ENCODE results near the gene TSEN2. TPM values are rescaled to one million over a fixed set of nuclear protein-coding genes. Genes with fewer than 3 reads are reported as not detected.

The TSEN2 gene
- total and polyA plus RNA-seq, 2 of the 13 experiments (the other 11 are each of a cell fraction or from before 2014, with no cell fraction given): 11.0 to 17.3 TPM

- no peak for TF ChIP-seq ZKSCAN5 (CRISPR knock-in tag; IDR thresholded peaks at IDR 0.05)
- no peak for TF ChIP-seq ZNF235 (CRISPR knock-in tag; IDR thresholded peaks at IDR 0.05; ENCODE audit: borderline replicate concordance)
- TF ChIP-seq ZNF33A (CRISPR knock-in tag; IDR thresholded peaks at IDR 0.05; ENCODE audit: borderline replicate concordance): no peak
- TF ChIP-seq FIP1L1 (IDR thresholded peaks at IDR 0.05; ENCODE audit: borderline replicate concordance, insufficient read depth, low read depth, low read length): no peak
- TF ChIP-seq PHF5A (CRISPR knock-in tag; IDR thresholded peaks at IDR 0.05; ENCODE audit: low read depth, unreplicated experiment): peak; percentile 25
- TF ChIP-seq SIX4 (CRISPR knock-in tag; IDR thresholded peaks at IDR 0.05): 0 out of 2 replicates have a peak, but pooled peaks have one; percentile 27
- peak; percentile 83 for TF ChIP-seq ARNTL (CRISPR knock-in tag; IDR thresholded peaks at IDR 0.05)
- no peak for TF ChIP-seq ZNF616 (CRISPR knock-in tag; IDR thresholded peaks at IDR 0.05; ENCODE audit: low read depth)
- TF ChIP-seq ZNF562 (CRISPR knock-in tag; IDR thresholded peaks at IDR 0.05; ENCODE audit: borderline replicate concordance): no peak
- no peak for TF ChIP-seq HNF4G (IDR thresholded peaks at IDR 0.05; ENCODE audit: borderline replicate concordance, low read depth, low read length)
- TF ChIP-seq HNF4G (CRISPR knock-in tag; IDR thresholded peaks at IDR 0.05; ENCODE audit: borderline replicate concordance, low read depth): peak; percentile 52; the same call in 1 of the 2 replicates
- peak; percentile 83 for TF ChIP-seq ISL2 (CRISPR knock-in tag; IDR thresholded peaks at IDR 0.05)
- peak; percentile 75 for TF ChIP-seq TEAD3 (CRISPR knock-in tag; optimal IDR thresholded peaks at IDR 0.05; ENCODE audit: borderline replicate concordance)
- no peak for TF ChIP-seq FOXK1 (CRISPR knock-in tag; IDR thresholded peaks at IDR 0.05; ENCODE audit: borderline replicate concordance, low read depth)
- TF ChIP-seq SNAPC2 (CRISPR knock-in tag; IDR thresholded peaks at IDR 0.05): 0 out of 2 replicates have a peak, but pooled peaks have one; percentile 23
- no peak for TF ChIP-seq KMT2B (CRISPR knock-in tag; IDR thresholded peaks at IDR 0.05)
- TF ChIP-seq AFF4 (CRISPR knock-in tag; IDR thresholded peaks at IDR 0.05): no peak
- TF ChIP-seq ZNF383 (CRISPR knock-in tag; IDR thresholded peaks at IDR 0.05; ENCODE audit: borderline replicate concordance): 0 out of 2 replicates have a peak, but pooled peaks have one; percentile 57
- TF ChIP-seq MATR3 (CRISPR knock-in tag; IDR thresholded peaks at IDR 0.05): no peak
- peak; percentile 57; the same call in 1 of the 2 replicates for TF ChIP-seq GMEB1 (CRISPR knock-in tag; IDR thresholded peaks at IDR 0.05; ENCODE audit: borderline replicate concordance)
- TF ChIP-seq ZNF121 (CRISPR knock-in tag; IDR thresholded peaks at IDR 0.05): no peak
- TF ChIP-seq BATF2 (CRISPR knock-in tag; IDR thresholded peaks at IDR 0.05): no peak
- peak; percentile 81 for TF ChIP-seq ZNF792 (CRISPR knock-in tag; IDR thresholded peaks at IDR 0.05)
Observed at GRCh38 chr3:12452361-12453330, 31.6 kb upstream of the TSEN2 start (continued).
